ENCODE measurements around the gene CD248. TPM values are rescaled to one million over a fixed set of nuclear protein-coding genes. Genes with fewer than 3 reads are reported as not detected.
"Not testable (repeated sequence)": the region's sequence is repeated elsewhere in the genome, so short reads cannot be mapped to it uniquely, and the experiment has no call there.

CD248 gene
- total RNA-seq, 1 experiment from 2014 or later = 0.83 TPM

DNA sequence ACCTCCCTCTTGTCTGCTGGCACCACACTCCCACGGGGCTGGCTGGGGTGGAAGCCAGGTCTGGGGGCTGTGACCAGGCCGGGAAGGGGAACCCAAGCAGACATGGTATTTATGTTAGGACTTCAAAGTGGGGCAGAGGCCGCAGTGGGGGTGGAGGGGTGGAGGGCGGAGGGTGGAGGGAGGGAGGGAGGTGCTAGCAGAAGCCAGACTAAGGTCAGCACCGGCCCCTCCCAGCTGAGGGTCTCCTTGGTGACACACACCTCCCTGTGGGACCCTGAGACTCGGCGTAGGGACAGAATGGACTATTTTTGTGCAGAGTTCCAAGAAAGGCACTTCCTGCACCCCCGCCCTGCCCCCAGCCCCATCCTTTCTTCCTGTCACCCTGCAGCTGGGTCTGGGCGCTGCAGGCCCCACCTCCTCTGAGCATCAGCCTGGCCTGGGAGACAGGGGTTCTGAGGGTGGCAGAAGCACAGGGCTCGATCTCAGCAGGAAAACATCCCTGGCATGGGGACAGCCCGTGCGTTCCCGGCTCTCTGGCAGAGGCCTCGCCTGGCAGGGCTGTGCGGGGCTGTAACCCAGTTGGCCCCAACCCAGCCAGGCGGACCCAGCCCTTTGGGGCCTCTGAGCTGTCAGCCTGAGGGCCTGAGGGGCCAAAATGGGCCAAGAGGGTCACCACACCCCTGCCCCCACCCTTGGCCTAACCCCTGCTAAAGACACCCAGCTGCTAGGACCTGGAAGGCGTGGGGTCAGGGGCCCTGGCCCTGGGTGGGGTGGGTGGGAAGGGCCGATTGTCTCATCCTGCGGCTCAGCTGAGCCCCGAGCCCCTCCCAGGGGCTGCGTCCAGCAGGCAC lies 9.6 kb upstream of the CD248 start:
- Histone ChIP-seq H3K36me3 (replicated peaks; ENCODE audit: control insufficient read depth, insufficient read depth, low read length) (no peaks in the 10 kb centered on the region), H3K4me3 (ENCODE audit: insufficient read depth, low read depth, low read length) (no peak overlapping the region), H3K27me3 (ENCODE audit: control insufficient read depth, insufficient read depth, low read length) (no peaks in the 10 kb centered on the region)
- DNase-seq = peak; percentile 57

DNA sequence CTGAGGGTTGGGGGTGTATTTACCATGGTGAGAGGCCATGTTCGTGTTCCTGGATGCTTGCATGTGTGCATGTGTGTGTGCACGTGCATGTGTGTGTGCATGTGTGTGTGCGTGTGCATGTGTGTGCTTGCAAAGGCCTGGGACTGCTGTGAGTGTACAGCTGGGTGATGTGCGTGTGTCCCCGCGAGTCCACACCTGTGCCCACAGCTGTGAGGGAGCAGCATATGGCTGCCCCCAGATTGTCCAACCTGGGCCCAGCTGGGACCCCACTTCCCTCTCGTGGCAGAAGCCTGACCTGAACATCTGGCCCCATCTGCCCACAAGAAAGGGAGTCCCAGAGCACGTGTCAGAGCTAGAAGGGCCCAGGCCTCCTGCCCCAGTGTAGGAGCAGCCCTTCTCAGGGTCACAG lies 8.4 kb upstream of the CD248 start:
- Histone ChIP-seq H3K27me3 (ENCODE audit: control insufficient read depth, insufficient read depth, low read length) (no peaks in the 10 kb centered on the region), H3K36me3 (replicated peaks; ENCODE audit: control insufficient read depth, insufficient read depth, low read length) (no peaks in the 10 kb centered on the region), H3K4me3 (ENCODE audit: insufficient read depth, low read depth, low read length) (no peak overlapping the region)
- no peak for DNase-seq

DNA sequence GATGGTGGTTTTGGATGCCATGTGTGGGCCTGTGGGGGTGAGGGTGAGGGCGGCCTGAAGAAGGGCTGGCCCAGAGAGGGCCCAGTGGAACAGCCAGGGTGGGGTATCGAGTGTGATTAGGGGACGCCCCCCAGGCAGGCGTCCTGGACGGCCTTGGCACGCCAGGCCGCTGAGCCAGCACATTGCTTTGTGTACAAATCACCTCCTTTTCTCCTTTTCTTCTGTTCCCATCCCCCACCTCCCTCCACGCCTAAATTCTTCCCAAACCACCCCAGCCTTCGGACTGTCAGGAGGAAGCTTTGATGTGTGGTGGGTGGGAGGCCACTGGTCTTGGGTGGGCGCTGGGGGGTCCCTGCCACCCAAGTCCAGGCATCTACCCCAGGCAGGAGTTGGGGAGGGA lies 7.8 kb upstream of the CD248 start:
- Histone ChIP-seq H3K4me3 (ENCODE audit: insufficient read depth, low read depth, low read length) (no peak overlapping the region), H3K27me3 (ENCODE audit: control insufficient read depth, insufficient read depth, low read length) (no peaks in the 10 kb centered on the region), H3K36me3 (replicated peaks; ENCODE audit: control insufficient read depth, insufficient read depth, low read length) (no peaks in the 10 kb centered on the region)
- DNase-seq = peak; percentile 58

DNA sequence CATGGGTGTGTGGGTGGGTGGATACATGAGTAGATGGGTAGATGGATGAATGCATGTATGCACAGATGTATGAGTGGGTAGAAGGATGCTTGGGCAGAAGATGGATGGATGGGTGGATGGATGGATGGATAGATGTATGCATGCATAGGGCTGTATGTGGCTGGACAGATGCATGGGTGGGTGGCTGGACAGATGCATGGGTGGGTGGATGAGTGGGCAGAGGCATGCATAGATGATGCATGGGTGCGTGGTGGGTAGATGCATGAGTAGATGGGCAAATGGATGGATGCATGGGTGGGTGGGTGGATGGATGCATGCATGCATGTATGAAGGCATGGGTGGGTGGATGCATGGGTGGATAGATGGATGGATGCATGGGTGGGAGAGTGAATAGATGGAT lies 6.8 kb upstream of the CD248 start:
- no peak for DNase-seq
- Histone ChIP-seq H3K36me3 (replicated peaks; ENCODE audit: control insufficient read depth, insufficient read depth, low read length) (no peaks in the 10 kb centered on the region), H3K27me3 (ENCODE audit: control insufficient read depth, insufficient read depth, low read length) (no peaks in the 10 kb centered on the region), H3K4me3 (ENCODE audit: insufficient read depth, low read depth, low read length) (no peak overlapping the region)

DNA sequence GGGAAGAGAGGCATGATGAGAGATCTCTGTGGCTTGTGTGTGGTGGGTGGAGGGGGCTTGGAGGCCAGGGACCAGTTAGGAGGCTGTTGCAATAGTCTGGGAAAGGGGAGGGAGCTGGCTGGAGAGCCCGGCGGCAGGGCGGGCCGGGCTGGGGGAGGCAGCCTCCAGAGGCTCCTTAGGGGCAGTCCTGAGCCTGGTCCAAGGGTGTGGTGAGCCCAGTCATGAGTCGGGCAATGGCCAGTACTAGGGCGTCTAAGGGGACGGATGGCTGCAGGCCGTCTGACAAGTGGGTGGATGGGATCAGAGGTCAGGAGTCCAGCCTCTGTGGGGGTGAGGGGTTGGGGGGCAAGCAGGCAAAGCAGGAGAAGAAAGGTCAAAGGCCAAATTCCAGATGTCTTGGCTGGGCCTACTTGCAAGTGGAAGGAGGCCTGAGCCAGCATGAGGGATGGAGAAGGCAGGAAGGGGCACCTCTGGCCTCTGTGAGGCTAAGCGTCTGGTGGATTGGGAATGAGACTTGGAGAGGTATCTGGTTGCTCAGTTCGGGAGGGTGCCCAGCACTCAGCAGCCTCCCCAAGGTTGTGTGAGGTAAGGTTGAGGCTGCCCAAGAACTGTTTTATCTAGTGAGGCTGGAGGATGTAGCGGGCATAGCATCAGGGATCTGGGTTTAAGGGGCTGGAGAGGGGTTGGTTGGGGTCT lies 6.0 kb upstream of the CD248 start:
- no peak for DNase-seq
- H3K4me3 ChIP-seq (ENCODE audit: insufficient read depth, low read depth, low read length) = no peak overlapping the region
- no peaks in the 10 kb centered on the region for H3K36me3 ChIP-seq (replicated peaks; ENCODE audit: control insufficient read depth, insufficient read depth, low read length)
- no peaks in the 10 kb centered on the region for H3K27me3 ChIP-seq (ENCODE audit: control insufficient read depth, insufficient read depth, low read length)

DNA sequence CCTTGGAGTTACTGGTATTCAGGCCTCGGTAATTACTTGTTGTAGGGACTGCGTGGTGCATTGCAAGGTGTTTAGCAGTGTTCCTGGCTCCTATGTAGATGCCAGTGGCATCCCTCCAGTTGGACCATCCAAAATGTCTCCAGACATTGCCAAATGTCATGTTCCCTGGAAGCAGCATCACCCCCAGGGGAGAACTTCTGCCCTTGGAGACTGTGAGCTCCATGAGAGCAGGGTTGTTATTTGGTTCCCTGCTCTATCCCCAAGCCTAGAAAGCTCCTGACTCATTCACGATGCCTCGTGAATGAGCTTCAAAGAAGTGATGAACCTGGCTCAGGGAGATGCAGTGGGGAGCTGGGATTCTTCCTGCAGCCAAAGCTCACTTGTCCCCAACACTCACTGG lies 4.8 kb upstream of the CD248 start:
- Histone ChIP-seq H3K27me3 (ENCODE audit: control insufficient read depth, insufficient read depth, low read length) (no peaks in the 10 kb centered on the region), H3K36me3 (replicated peaks; ENCODE audit: control insufficient read depth, insufficient read depth, low read length) (no peaks in the 10 kb centered on the region), H3K4me3 (ENCODE audit: insufficient read depth, low read depth, low read length) (no peak overlapping the region)
- DNase-seq = no peak

DNA sequence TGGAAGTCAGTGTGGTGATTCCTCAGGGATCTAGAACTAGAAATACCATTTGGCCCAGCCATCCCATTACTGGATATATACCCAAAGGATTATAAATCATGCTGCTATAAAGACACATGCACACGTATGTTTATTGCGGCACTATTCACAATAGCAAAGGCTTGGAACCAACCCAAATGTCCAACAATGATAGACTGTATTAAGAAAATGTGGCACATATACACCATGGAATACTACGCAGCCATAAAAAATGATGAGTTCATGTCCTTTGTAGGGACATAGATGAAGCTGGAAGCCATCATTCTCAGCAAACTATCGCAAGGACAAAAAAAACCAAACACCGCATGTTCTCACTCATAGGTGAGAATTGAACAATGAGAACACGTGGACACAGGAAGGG lies 3.9 kb upstream of the CD248 start:
- not testable (repeated sequence) for H3K27me3 ChIP-seq (ENCODE audit: control insufficient read depth, insufficient read depth, low read length); H3K4me3 ChIP-seq (ENCODE audit: insufficient read depth, low read depth, low read length); DNase-seq; H3K36me3 ChIP-seq (replicated peaks; ENCODE audit: control insufficient read depth, insufficient read depth, low read length)

DNA sequence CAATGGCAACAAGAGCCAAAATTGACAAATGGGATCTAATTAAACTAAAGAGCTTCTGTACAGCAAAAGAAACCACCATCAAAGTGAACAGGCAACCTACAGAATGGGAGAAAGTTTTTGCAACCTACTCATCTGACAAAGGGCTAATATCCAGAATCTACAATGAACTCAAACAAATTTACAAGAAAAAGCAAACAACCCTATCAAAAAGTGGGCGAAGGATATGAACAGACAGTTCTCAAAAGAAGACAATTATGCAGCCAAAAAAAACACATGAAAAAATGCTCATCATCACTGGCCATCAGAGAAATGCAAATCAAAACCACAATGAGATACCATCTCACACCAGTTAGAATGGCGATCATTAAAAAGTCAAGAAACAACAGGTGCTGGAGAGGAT lies 3.4 kb upstream of the CD248 start:
- not testable (repeated sequence) for H3K36me3 ChIP-seq (replicated peaks; ENCODE audit: control insufficient read depth, insufficient read depth, low read length); DNase-seq; H3K27me3 ChIP-seq (ENCODE audit: control insufficient read depth, insufficient read depth, low read length); H3K4me3 ChIP-seq (ENCODE audit: insufficient read depth, low read depth, low read length)

DNA sequence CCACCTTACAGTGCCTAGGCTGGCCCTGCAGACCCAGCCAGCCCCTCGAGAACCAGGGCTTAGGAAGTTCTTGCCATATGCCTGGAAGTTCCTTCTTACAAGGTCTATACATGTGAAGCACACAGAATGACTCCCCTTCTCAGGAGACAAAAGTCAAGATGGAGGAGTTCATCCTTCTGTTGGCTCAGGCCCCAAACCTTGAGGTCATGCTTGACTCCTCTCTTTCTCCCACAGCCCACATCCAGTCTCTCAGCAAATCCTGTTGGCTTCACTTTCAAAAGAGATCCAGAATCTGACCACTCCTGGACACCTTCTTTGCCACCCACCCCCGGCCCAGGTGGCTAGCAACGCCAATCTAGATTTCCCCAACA lies 1.7 kb upstream of the CD248 start:
- DNase-seq = no peak
- Histone ChIP-seq H3K36me3 (replicated peaks; ENCODE audit: control insufficient read depth, insufficient read depth, low read length) (no peaks in the 10 kb centered on the region), H3K27me3 (ENCODE audit: control insufficient read depth, insufficient read depth, low read length) (no peaks in the 10 kb centered on the region), H3K4me3 (ENCODE audit: insufficient read depth, low read depth, low read length) (no peak overlapping the region)

DNA sequence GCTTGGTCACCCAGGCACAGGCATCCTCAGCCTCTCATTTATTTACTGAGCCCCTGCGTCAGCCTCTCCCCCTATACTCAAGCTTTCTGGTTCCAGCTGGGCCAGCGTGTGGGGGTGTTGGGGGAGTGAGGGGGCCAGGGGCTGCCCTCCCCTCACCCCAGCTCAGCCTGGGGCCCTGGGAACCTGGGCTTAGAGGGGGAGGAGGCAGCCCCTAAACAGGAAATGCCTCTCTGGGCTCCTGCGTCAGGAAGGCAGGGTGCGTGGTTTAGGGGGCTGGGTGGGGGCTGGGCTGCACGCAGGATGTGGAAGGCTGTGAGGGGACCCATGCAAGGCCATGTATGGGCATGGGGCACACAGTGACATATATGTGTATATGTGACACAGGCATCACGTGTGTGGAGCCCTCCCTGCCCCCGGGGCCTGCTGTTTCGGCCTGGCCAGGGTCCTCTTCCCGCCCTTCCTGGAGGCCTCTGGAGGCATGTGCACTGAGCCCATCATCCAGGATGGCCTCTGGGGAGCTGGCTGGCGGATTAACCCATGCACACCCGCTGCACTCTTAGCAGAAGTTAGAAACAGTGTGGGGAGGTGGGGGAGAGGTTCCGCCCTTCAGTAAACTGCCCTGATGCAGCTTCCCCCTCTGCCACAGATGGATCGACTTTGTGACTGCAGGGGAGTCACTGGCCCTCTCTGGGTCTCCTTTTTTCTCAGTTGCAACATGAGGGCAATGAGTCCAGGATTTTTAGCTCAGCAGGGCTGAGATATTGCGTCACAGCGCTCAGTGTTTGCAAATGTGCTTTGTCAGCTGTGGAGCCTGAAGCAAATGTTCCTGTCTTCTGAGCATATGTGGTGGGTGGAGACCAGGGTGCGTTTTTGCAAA lies 1.1 kb upstream of the CD248 start:
- H3K27me3 ChIP-seq (ENCODE audit: control insufficient read depth, insufficient read depth, low read length) = no peaks in the 10 kb centered on the region
- H3K4me3 ChIP-seq (ENCODE audit: insufficient read depth, low read depth, low read length) = no peak overlapping the region
- H3K36me3 ChIP-seq (replicated peaks; ENCODE audit: control insufficient read depth, insufficient read depth, low read length) = no peaks in the 10 kb centered on the region
- peak; percentile 77 for DNase-seq

DNA sequence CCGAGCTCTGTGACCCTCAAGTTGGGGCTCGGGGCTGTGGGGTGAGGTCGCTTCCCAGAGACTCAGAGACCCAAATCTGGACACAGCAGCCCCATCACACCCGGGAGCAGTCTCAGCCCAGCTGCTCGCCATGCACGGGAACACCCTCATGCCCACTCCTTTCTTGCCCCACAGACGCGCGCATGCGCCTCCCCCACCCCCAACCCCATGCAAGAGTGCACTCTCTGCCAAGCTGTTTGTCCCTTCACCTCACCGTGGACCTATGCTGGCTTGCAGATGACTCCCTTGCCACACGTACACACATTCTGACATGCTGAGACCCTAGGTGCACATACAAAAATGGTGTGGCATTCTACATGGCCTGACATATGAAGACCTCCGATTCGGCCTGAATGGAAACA lies 478 bp upstream of the CD248 start:
- H3K36me3 ChIP-seq (replicated peaks; ENCODE audit: control insufficient read depth, insufficient read depth, low read length) = no peaks in the 10 kb centered on the region
- peak; percentile 73 for DNase-seq
- peak overlapping the region; percentile 21; the same call in 1 of the 2 replicates for H3K4me3 ChIP-seq (ENCODE audit: insufficient read depth, low read depth, low read length)
- H3K27me3 ChIP-seq (ENCODE audit: control insufficient read depth, insufficient read depth, low read length) = no peaks in the 10 kb centered on the region

DNA sequence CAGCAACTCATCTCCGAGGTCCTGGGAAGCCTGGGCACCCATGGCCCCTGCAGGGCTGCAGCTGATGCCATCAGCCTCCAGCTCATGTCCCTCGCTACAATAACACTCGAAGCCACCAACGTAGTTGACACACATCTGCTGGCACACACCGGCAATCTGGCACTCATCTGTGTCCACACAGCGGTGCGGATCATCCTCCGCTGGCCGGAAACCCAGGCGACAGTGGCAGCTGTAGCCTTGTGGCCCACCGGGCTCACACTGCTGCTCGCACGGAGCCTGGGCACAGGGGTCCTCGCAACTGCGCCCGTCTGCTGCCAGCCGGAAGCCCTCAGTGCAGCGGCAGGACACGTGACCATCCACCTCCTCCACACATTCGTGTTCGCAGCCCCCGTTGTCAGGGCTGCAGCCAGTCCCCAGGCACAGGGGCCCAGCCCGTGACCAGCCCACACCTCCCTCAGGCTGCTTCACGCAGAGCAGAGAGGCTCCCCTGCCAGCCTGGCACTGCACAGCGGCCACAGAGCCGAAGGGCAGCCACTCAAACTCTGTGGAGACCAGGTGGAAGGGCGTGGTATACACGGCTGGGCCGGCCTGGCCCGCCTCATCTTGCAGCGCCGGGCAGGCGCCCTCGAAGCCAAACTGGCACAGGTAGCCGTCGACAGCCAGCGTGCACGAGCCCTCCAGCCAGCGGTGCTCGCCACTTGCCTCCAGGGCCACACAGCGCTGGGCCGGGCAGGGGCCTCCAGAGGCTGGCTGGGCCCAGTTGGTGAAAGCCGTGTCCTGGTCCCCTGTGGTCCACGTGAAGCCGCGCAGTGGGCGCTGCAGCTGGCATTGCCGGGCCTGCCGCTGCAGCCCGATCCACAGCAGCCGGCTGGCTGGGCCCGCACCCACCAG lies 678 bp downstream of the CD248 start:
- Histone ChIP-seq H3K27me3 (ENCODE audit: control insufficient read depth, insufficient read depth, low read length) (no peaks in the 10 kb centered on the region), H3K4me3 (ENCODE audit: insufficient read depth, low read depth, low read length) (no peak overlapping the region), H3K36me3 (replicated peaks; ENCODE audit: control insufficient read depth, insufficient read depth, low read length) (no peaks in the 10 kb centered on the region)
- no peak for DNase-seq

DNA sequence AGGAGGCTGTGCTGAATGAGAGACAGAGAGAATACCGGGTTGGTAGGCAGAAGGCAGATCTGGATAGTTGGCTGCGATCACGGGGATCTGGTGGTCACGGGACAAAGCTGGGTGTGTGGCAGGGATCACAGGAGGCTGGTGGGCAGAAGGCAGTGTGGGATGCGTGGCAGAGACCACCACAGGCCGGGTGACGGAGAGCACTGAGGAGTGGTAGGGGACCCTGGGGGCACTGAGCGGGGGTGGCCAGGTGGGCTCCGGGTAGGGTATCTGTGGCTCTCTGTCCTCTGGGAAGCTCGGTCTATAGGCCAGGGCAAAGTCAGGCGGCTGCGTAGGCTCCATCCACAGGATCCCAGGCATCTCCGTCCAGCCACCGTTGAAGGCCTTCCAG lies 1.4 kb downstream of the CD248 start:
- Histone ChIP-seq H3K36me3 (replicated peaks; ENCODE audit: control insufficient read depth, insufficient read depth, low read length) (no peaks in the 10 kb centered on the region), H3K27me3 (ENCODE audit: control insufficient read depth, insufficient read depth, low read length) (no peaks in the 10 kb centered on the region), H3K4me3 (ENCODE audit: insufficient read depth, low read depth, low read length) (no peak overlapping the region)
- no peak for DNase-seq
